Brain microvascular endothelial cell (primary cell): ENCODE data around the gene LRIT1.

Experiments used
- DNase-seq: peaks from one replicate; pipeline ENCODE4 v3.0.0-alpha.2; 2020
- H3K27ac ChIP-seq: fragments of 250-450 bp; sonication (Bioruptor Pico); 2 replicates; pipeline ENCODE4 v1.5.1; 2020; ENCODE audit warnings: mild to moderate bottlenecking, moderate library complexity
- H3K27me3 ChIP-seq: fragments of 250-450 bp; sonication (Bioruptor Pico); replicated peaks from 2 replicates; pipeline ENCODE4 v1.5.1; 2020; ENCODE audit warnings: mild to moderate bottlenecking
- H3K36me3 ChIP-seq: fragments of 250-450 bp; sonication (Bioruptor Pico); replicated peaks from 2 replicates; pipeline ENCODE4 v1.5.1; 2020; ENCODE audit warnings: mild to moderate bottlenecking
- H3K4me3 ChIP-seq: 2 replicates; pipeline ENCODE4 v1.5.1; 2011; ENCODE audit warnings: low read depth, mild to moderate bottlenecking, control low read depth, low read length, moderate library complexity
- CTCF ChIP-seq: IDR thresholded peaks from 2 replicates; pipeline ENCODE4 v1.5.1; 2011; ENCODE audit warnings: low read depth, mild to moderate bottlenecking, moderate library complexity, low read length, control low read depth, inconsistent platforms; ENCODE audit errors: missing control alignments
- in situ Hi-C: cut with HindIII; loops from 2 replicates; pipeline ENCODE4 v1.10.0; 2017; ENCODE audit warnings: low sequenced_read_pairs, low pct_ligation_motif_present

The LRIT1 gene

GRCh38 chr10:84264611-84265141 lies 23.3 kb upstream of the LRIT1 start:
- no peak overlapping the region for H3K27ac ChIP-seq
- H3K4me3 ChIP-seq: no peak overlapping the region
- TF ChIP-seq CTCF: peak; percentile 97
- no peaks in the 10 kb centered on the region for H3K36me3 ChIP-seq
- in situ Hi-C loops: loop anchor here (25.0 kb wide), 1 partner anchor 273 kb away; no protein-coding TSS in a partner anchor
- peak; percentile 71 for DNase-seq
- H3K27me3 ChIP-seq: no peaks in the 10 kb centered on the region

- no peaks in the 10 kb centered on the region for H3K27me3 ChIP-seq
- no peak for DNase-seq
- no peak overlapping the region for H3K27ac ChIP-seq
- H3K4me3 ChIP-seq: no peak overlapping the region
- no peak for TF ChIP-seq CTCF
- in situ Hi-C loops: loop anchor here (25.0 kb wide), 1 partner anchor 274 kb away; no protein-coding TSS in a partner anchor
- H3K36me3 ChIP-seq: no peaks in the 10 kb centered on the region
Observed at GRCh38 chr10:84263716-84264115, 22.4 kb upstream of the LRIT1 start.

- no peak overlapping the region for H3K27ac ChIP-seq
- in situ Hi-C loops: loop anchor here (25.0 kb wide), 1 partner anchor 275 kb away; no protein-coding TSS in a partner anchor
- H3K4me3 ChIP-seq: no peak overlapping the region
- H3K27me3 ChIP-seq: no peaks in the 10 kb centered on the region
- DNase-seq: no peak
- no peak for TF ChIP-seq CTCF
- H3K36me3 ChIP-seq: no peaks in the 10 kb centered on the region
Observed at GRCh38 chr10:84262190-84262956, 21.0 kb upstream of the LRIT1 start.

GRCh38 chr10:84261236-84261915 lies 20.0 kb upstream of the LRIT1 start:
- no peaks in the 10 kb centered on the region for H3K36me3 ChIP-seq
- no peaks in the 10 kb centered on the region for H3K27me3 ChIP-seq
- no peak overlapping the region for H3K4me3 ChIP-seq
- no peak overlapping the region for H3K27ac ChIP-seq
- in situ Hi-C loops: loop anchor here (25.0 kb wide), 1 partner anchor 276 kb away; no protein-coding TSS in a partner anchor
- no peak for DNase-seq
- TF ChIP-seq CTCF: no peak

GRCh38 chr10:84258034-84258695 lies 16.8 kb upstream of the LRIT1 start:
- in situ Hi-C loops: loop anchor here (25.0 kb wide), 1 partner anchor 279 kb away; no protein-coding TSS in a partner anchor
- Histone ChIP-seq H3K27me3 (no peaks in the 10 kb centered on the region), H3K36me3 (no peaks in the 10 kb centered on the region), H3K4me3 (no peak overlapping the region), H3K27ac (no peak overlapping the region)
- no peak for DNase-seq
- TF ChIP-seq CTCF: no peak
